ENCODE measurements around the gene SOX5.

The SOX5 gene

GRCh38 chr12:23614280-23614679, 335.2 kb downstream of the SOX5 start:
- DNase-seq (ENCODE audit: low read depth in 2 of 2) = no peak

GRCh38 chr12:23611320-23611719, 338.1 kb downstream of the SOX5 start:
- DNase-seq (ENCODE audit: low read depth in 2 of 2) = no peak

- no peak for DNase-seq (ENCODE audit: low read depth in 2 of 2)
These were observed 348.6 kb downstream of the SOX5 start for GRCh38 chr12:23600919-23601318.

GRCh38 chr12:23596568-23596967, 352.9 kb downstream of the SOX5 start:
- no peak for DNase-seq (ENCODE audit: low read depth in 2 of 2)

GRCh38 chr12:23587833-23588559, 361.5 kb downstream of the SOX5 start:
- DNase-seq (ENCODE audit: low read depth in 2 of 2) = no peak

- no peak for DNase-seq (ENCODE audit: low read depth in 2 of 2)
These were observed 363.7 kb downstream of the SOX5 start for GRCh38 chr12:23585782-23586163.

- DNase-seq (ENCODE audit: low read depth in 2 of 2) = no peak
These were observed 364.2 kb downstream of the SOX5 start for GRCh38 chr12:23585156-23585781.

- no peak for DNase-seq (ENCODE audit: low read depth in 2 of 2)
These were observed 367.6 kb downstream of the SOX5 start for GRCh38 chr12:23581913-23582312.

GRCh38 chr12:23579257-23579656, 370.2 kb downstream of the SOX5 start:
- no peak for DNase-seq (ENCODE audit: low read depth in 2 of 2)

GRCh38 chr12:23576372-23576771, 373.1 kb downstream of the SOX5 start:
- DNase-seq (ENCODE audit: low read depth in 2 of 2) = no peak

GRCh38 chr12:23569356-23569755, 380.1 kb downstream of the SOX5 start:
- no peak for DNase-seq (ENCODE audit: low read depth in 2 of 2)

GRCh38 chr12:23566133-23566532, 383.3 kb downstream of the SOX5 start:
- DNase-seq (ENCODE audit: low read depth in 2 of 2) = no peak

- DNase-seq (ENCODE audit: low read depth in 2 of 2) = no peak
These were observed 384.9 kb downstream of the SOX5 start for GRCh38 chr12:23564451-23565152.

GRCh38 chr12:23561364-23562345, 387.8 kb downstream of the SOX5 start:
- DNase-seq (ENCODE audit: low read depth in 2 of 2) = no peak

- DNase-seq (ENCODE audit: low read depth in 2 of 2) = no peak
These were observed 388.9 kb downstream of the SOX5 start for GRCh38 chr12:23560611-23561010.

- DNase-seq (ENCODE audit: low read depth in 2 of 2) = no peak
These were observed 390.2 kb downstream of the SOX5 start for GRCh38 chr12:23559268-23559753.

GRCh38 chr12:23556661-23557060, 392.8 kb downstream of the SOX5 start:
- no peak for DNase-seq (ENCODE audit: low read depth in 2 of 2)

GRCh38 chr12:23555825-23556207, 393.7 kb downstream of the SOX5 start:
- DNase-seq (ENCODE audit: low read depth in 2 of 2) = no peak

- DNase-seq (ENCODE audit: low read depth in 2 of 2) = no peak
These were observed 394.2 kb downstream of the SOX5 start for GRCh38 chr12:23555180-23555824.

- no peak for DNase-seq (ENCODE audit: low read depth in 2 of 2)
These were observed 397.1 kb downstream of the SOX5 start for GRCh38 chr12:23552417-23552816.

GRCh38 chr12:23550753-23551152, 398.7 kb downstream of the SOX5 start:
- DNase-seq (ENCODE audit: low read depth in 2 of 2) = no peak

Measured in stimulated activated CD4-positive, alpha-beta T cell treated with anti-CD3 and anti-CD28 coated beads, Interleukin-1b, Interleukin-23, amount 100 ng/mL, for 1 hour (primary cell).